Inferior parietal cortex (tissue), 1 donor: ENCODE data around the gene APIP.
A peak's percentile ranks its signal among the peaks of the same experiment; 100 is the strongest.
"Not testable (repeated sequence)": the region's sequence is repeated elsewhere in the genome, so short reads cannot be mapped to it uniquely, and the experiment has no call there.

Experiments used
- DNase-seq: peaks from one replicate; pipeline ENCODE4 v3.0.0-alpha.2; 2016; ENCODE audit errors: extremely low spot score

APIP gene

DNA sequence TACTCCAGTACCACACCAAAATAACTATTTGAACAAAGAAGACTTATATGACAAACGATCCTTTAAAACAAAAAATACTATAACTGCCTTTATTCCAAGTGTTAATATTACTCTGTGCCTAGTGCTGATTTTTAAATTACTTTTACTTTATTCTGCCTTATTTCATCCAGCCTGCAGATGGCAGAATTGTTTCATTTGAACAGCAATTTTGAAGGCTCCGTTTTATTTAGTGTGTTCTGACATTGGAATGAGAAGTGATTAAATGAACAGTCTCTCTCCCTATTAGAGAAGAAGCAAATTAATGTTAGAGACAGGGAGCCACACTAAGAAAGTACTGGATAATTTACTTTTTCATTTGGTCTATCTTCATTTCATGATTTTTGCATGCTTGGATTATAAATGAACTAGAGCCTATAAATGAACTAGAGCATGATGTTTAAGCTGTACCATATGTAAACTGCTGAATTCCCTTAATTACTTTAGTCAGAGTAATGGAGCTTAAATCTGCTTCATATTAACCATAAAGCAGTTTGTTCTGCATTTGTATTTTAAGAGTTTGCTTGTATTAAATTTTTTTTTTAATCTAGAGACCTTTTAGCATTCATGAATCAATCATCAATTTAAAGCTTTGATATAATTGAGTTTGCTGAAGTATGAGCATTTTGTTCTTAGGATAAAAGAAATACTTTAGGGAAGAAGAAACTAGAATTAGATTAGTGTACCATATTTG is 10.1 kb upstream of the APIP start:
- DNase-seq = peak; percentile 79

DNA sequence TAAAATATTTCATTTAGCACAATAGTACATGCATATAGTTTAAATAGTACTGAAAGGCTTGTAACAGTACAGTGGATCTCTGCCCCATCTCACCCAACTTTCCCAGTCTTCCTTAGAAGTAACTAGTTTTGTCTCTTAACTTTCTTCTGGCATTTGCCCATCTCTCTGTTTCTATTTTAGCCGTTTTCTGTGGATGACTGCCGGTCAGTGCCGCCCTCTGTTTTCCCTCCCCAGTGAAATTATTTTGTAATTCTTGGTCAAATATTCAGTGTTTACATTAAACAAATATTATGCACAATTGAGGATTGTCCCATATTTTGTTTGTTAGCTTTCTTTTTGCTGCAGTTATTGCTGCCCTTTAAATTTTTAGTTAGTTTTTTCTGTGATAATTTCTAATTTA is 8.5 kb upstream of the APIP start:
- no peak for DNase-seq

DNA sequence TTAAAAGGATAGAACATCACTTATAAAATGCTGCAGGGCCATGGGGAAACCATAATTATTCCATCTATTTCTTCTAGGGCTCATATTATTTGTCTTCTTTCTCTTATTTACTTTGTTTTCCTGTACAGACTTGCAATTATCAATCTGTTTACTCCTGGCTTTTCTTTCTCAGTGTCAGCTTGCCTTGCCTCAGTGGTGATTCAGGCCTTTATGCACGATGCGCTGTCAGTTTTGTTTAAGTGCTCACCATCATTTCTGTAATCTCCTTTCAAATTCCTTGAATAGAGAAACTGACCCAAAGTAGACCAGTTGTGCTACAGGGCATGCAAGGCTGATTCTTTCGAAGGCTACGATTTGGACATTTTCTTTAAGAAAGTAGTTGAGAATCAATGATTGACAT is 5.0 kb upstream of the APIP start:
- no peak for DNase-seq

DNA sequence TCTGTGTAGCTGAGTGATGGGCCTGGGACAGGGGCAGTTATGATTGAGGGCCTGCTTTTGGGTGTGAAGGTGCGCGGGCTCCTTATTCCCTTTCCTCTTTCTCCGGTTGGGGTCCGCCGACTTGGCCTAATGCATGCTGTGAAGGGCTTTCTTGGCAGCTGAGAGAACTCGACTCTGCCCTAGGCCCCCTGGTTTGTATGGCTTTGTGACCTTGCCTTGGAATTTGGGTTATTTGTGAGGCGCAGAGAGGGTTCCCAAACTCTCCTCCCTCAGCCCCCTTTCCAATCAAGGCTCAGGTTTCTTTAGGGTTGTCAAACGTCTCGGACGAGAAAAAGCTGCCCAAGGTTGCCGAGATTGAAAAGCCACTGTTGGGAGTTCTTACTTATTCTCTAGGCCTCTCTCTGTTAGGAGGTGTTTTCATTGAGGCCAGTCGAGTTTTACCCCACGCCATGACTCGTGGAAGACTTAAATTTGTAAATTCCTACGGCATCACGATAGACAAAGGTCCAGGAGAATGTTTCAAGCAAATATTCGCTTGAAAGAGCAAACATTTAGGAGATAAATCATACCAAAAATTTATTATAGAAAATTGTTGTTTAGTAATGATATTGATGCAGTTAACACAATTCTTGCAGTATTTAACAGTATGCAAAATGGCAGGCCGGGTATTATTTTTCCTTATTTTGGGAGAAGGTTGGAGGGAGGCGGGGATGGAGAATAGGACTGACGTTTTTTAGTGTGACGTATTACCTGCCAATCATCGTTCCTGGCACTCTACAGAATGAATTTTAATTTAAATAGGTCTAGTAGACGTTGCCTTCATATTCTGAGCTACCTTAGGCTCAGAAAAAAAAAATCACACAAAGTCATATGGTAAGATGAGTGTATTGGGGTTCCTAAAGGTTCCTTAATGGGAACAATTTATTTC is 928 bp upstream of the APIP start:
- no peak for DNase-seq

DNA sequence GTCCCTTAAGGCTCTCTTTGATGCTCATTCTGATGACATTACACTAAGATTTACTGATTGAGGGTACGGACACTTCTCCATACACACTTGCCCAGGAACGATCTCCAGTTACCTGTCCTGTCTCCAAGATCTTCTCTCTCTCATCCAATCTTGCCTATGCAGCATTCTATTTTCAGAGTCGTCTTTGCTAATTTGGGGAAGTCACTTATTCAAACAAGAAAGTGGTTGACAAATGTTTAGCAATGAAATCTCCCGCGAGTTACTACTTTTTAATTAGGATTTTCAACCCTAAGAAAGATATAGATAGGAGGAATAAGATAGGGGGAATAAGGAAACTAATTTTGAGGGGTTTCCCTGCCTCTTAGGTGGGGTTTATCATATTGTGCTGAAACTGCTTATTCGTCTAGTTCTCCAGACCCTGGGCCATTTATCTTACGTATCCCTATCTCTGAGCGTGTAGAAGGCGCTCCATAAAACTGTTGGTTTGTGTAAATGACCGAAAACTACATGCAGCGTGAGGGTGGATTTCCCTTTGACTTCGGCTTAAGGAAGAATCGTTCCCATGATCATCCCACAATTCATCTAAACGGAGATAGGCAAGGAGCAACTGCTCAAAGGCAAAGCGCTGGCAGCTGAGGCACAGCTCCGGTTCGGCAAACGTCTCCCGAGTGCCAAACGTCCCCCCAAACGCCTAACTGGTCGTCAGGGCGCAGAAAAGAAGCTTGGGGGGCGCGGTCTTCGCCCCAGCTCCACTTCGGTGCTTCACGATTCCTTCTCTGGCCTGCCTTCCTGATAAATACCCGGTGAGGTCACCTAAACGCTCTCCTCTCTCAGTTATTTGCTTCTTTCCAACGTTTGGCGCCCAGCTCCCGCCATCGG is 804 bp downstream of the APIP start:
- peak; percentile 45 for DNase-seq

DNA sequence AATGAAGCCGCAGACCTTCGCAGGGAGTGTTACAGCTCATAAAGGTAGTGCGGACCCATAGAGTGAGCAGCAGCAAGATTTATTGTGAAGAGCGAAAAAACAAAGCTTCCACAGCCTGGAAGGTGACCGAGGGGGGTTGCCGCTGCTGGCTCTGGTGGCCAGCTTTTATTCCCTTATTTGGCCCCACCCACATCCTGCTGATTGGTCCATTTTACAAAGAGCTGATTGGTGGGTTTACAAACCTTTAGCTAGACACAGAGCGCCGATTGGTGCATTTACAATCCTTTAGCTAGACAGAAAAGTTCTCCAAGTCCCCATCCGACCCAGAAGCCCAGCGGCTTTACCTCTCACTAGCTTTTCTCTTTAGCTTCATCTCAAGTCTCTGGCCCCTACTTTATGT is 2.6 kb downstream of the APIP start:
- not testable (repeated sequence) for DNase-seq

DNA sequence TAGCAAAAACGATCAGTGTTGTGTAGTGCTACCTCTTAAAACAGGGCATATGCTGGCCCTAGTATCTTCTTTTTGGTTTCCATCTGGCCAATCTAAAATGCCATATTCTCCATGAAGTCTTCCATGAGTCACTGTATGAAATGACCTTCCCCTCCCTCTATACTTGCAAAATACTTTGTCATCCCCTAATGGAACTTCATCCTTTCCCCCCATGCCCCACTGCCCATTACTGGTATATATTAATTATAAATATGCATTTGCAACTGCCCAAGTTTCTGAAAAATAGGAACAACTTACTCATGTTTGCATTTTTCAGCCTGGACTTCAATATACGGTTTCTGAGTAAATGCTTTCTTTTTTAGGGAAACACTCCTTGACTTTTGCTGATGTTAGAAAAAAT is 4.5 kb downstream of the APIP start:
- no peak for DNase-seq

DNA sequence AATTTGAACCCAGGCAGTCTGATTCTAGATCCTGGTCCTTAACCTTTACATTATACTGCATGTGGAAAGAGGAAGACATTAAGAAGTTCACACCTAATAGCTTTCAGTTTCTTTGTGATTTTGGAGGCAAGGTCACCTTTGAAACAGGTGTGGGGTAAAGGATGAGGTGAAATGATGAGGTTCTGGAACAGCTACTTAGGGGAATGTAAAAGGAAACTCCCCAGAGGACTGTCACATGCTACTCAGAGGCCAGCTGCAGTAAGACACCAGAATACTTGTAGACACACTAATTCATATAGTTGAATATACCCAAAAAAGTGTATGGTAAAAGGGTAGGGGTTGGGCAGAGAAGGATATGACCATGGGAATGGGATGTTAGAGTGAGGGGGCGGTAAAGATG is 5.4 kb downstream of the APIP start:
- no peak for DNase-seq

DNA sequence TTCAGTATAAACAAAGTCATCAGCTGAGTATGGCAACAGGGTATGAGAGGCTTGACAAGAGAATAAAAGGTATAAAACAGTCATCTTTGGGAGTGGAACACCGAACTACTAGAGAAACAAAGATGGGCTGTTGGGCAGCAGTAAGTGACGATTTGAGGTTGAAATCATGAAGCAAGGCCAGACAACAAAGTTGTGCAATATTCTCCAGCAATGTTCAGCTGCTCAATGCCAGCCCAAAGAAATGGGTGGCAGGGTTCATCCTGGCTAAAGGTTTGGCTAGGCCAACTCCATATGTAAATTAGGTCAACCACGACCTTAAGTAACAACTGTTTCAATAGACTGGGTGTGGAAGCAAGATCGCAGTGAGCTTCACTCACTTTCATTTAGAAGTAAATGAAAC is 6.2 kb downstream of the APIP start:
- no peak for DNase-seq

DNA sequence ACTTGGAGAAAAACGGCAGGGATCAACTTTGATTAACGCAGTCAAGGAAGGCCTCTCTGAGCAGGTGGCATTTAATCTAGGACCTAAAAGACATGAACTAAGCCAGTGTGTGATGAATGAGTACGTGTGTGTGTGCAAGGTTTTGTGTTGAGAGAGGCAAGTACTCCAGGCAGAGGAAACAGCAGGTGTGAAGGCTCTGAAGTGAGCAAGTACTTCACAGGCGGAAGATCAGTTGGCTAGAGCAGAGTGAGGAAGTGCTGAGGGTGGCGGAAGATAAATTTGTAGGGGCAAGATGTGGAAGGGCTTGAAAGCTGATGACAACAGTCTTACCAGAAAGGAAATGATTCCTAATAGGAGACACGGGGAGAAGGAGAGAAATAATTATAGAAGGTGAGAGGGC is 6.8 kb downstream of the APIP start:
- no peak for DNase-seq

DNA sequence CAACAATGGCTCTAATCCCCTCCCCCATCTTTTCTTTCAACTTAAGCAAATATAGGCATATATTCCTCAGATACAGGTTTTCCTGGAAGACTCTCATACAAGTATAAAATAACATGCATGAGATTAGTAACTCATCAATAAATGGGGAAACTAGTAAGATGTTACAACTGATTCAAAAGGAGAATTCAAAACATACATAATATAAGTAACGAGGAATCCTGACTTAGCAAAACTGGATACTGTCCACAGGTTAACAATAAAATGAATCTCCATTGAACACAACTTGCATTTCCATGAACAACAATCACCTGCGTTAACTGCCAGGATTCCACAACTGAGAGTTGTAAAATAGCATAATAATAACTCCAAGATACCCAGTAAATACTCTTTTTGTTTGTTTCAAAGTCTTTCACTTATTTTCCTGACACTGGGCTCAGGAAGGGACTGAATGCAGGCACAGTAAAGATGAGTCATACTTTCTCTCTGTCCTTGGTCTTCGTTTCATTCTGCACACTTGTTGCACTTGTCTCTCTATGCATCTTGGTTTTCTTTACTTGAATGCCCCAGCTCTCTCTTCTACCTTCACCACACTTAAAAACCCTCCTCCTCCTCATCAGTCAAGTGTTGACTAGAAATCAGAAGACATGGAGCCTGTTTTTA is 8.1 kb downstream of the APIP start:
- DNase-seq = no peak

DNA sequence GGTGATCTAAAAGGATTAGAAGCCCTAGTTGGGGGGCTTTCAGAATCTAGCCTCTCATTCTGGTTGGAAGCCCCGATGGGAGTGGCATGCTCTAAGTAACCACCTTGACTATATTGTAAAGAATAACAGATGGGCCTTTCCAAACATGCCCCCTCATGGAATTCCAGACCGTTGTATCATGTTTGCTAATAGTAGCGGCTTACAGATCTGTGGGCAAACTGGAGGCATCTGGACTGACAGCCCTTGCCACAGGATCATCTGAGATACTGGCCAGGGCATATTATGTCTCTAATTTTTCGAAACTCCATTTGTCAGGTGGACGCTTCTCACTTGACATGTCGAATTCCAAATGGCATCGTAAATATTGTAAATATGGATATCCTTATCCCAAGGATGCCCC is 10.5 kb downstream of the APIP start:
- DNase-seq = no peak

DNA sequence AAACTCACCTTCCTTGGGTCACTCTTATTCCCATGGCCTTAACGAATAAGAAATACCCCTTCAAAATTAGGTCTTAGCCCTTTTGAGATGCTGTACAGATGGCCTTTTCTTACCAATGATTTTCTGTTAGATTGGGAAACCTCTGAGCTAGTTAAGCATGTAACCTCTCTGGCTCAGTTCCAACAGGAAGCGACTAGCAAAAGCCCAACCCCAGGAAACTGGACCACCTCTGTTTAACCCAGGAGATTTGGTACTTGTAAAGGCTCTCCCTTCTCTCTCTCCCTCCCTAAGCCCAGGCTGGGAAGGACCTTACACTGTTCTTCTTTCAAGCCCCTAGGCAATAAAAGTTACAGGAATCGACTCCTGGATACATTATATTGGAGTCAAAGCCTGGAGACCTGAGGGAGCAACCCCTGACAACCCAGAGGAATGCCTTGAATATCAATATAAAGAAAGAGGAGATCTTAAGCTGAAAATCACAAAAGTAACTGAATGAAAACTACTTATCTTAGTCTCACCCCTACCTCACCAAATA is 11.7 kb downstream of the APIP start:
- no peak for DNase-seq

DNA sequence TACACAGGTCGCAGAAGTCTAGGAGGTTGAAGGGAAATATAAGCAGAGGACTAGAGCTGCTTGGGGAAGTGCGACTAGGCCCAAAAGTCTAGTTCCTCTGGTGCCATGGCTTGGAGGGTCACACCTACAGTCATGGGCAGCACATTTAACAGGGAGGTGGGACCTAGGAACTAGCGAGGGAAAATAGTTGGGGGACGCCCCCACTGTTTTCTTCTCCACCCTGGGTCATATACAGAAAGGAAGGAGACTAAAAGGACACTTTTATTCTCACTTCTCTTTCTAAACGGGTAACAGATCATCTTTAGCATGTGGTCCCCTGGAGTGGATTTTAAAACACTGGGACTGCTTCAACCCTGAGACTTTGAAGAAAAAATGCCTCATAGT is 16.6 kb downstream of the APIP start:
- no peak for DNase-seq

DNA sequence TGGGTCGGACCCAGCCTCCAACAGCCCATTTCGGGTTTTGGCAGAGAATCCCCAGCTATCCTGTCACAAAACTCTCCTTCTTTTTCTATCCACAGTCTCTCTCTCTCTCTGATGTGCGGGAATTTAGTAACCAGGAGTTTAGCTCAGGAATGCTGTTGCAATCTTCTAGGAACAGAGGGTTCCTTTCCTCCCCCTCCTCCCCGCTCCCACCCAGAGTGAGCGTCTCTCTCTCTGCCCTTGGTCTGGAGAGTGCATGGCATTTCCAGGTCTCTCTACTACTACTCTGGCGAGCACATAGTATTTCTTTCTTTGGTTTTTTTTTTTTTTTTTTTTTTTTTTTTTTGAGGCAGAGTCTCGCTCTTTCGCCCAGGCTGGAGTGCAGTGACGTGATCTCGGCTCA is 17.7 kb downstream of the APIP start:
- DNase-seq = no peak

DNA sequence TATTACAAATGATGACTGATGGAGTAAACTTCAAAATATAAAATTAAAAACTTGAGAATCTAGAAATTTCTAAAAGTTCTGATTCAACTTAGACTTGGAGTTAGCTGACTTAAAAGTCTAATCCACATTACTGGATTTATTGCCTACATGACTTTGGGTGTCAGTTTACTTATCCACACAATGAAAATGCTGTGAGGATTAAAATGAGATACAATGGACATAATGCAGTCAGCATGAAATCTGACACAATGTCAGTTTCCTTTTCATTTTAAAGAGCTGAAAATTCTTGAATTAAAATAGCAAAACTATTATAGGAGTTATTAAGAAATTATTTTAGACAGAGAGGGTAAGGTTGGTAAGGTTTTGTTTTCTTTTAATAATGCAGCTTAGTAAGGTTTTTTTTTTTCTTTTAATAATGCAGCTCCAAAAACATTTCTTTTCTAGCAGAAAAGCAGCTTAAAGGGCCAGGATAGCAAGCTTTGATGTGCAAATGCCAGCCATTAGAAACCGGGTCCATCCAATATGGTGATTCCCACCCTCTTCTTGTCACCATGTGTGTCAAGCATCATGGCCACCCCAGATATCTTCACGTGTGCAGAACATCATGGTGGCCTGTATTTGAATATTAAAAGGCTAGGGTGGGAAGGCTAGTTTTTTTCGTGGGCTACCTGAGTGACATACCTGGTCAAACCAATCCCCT is 18.9 kb downstream of the APIP start:
- DNase-seq = no peak

DNA sequence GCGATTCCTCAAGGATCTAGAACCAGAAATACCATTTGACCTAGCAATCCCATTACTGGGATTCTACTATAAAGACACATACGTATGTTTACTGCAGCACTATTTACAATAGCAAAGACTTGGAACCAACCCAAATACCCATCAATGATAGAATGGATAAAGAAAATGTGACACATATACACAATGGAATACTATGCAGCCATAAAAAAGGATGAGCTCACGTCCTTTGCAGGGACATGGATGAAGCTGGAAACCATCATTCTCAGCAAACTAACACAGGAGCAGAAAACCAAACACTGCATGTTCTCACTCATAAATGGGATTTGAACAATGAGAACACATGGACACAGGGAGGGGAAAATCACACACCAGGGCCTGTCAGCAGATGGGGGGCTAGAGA is 20.0 kb downstream of the APIP start:
- not testable (repeated sequence) for DNase-seq

DNA sequence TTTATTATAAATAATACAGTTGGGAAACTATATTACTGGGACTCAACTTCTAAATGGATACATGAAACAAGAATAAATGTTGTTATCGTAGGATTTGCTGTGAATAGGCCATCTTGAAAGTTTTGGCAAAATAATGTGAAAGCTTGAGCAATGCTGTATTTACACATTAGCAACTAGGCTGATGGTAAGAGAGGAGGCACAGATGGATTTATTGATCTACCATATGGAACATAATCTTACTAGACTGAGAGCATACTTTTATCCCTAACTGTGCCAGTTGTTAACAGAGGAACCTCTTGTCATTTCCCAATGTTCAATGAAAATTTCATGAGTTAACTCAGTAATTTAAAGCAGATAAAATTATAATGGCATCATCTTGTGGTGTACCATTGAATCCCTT is 22.8 kb downstream of the APIP start:
- DNase-seq = peak; percentile 11

DNA sequence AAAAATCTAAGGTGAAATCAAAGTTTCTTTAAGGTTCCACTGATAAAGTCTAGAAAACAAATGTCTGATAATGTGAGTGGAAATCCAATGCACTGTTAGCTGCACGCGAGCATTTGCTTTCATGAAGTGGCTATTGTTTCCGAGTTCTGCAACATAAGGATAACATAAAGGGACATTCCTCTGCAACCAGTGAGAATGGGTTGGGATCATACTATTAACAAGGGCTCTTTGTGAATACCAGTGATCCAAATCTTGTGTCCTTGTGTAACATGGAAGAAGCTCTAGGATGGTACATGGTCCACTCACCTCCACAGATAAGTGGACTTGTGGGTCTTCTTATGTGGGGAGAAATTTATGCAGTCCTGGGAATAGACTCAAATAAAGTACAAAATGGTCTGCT is 24.6 kb downstream of the APIP start:
- peak; percentile 11 for DNase-seq

DNA sequence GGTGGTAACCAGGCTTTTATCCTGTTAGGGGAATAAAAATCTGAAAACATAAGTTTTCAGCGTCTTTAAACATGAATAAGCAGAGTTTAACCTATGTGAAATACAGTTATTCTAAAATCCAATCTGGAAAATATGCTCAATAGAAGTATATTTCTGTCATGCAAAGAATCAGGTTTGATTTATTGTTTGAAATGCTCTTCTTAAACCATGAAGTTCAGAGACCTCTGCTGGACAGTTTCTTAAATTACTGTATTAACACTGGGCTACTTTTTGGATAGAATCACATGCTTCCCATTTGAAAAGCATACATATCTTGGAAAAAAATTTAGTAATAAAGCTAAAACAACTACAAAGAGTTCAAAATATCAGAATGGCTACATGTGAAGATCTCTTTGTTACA is 25.4 kb downstream of the APIP start:
- DNase-seq = peak; percentile 83

DNA sequence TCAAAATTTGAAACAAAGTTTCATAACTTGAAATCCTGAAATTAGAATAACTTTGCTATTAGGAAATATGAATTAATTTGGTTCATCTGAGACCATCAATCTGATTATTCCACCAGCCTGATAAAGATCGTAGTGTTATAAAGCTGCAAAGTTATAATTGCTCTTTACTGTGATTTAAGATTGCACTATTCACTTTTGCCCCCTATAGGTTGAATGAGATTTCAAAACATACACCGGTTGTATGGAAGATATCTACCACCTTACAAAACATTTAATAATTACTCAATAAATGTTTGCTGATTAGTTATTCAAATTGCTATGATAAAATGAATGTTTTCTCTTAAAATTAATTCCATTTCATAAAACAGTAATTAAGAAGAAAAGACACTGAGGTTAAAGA is 26.1 kb downstream of the APIP start:
- DNase-seq = peak; percentile 13
